OCI-M2 (cell line): Measurements from ENCODE around the gene SLC16A10.
"Not testable (repeated sequence)": the region's sequence is repeated elsewhere in the genome, so short reads cannot be mapped to it uniquely, and the experiment has no call there.

Experiments used
- DNase-seq: peaks from one replicate; lab custom pipeline; 2025; ENCODE audit not compliant: unreplicated experiment; lab: John Stamatoyannopoulos, UW

SLC16A10 gene

GRCh38 chr6:111087106-111087835 lies at the start of gene SLC16A10:
Gene SLC16A10 (plus strand): TSS chr6:111087503. CDS start chr6:111087753, 250 bp downstream.
- DNase-seq = peak; percentile 47

DNA sequence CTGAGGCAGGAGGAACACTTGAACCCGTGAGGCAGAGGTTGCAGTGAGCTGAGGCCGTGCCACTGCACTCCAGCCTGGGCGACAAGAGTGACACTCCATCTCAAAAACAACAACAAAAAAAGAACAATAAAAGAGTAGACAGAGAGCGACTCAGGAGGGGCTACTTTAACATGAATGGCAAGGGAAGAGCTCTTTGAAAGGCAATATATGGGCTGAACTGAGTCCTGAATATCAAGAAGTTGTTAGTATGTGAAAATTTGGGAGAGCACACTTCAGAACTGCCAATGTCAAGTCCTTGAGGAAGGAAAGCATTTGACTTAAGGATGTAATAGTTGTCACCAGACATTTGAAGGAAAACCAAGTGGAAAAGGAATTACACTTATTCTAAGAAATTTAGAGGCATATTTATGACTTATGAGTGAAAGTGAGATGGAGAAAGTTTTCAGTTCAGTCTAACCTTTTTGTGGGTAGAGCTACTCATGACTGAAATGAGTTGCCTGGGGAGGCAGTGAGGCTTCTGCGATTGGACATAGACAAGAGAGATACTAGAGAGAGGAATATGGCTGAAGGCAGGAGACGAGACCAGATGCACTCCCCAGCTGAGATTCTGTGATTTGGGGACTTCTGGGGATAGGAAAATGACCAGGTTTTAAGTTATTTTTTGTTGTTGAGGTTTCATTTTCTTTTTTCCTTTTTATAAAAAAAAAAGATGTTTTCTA lies 48.6 kb upstream of the SLC16A10 start:
- DNase-seq = no peak

- DNase-seq = no peak
These were observed 45.4 kb upstream of the SLC16A10 start for GRCh38 chr6:111041917-111042316.

DNA sequence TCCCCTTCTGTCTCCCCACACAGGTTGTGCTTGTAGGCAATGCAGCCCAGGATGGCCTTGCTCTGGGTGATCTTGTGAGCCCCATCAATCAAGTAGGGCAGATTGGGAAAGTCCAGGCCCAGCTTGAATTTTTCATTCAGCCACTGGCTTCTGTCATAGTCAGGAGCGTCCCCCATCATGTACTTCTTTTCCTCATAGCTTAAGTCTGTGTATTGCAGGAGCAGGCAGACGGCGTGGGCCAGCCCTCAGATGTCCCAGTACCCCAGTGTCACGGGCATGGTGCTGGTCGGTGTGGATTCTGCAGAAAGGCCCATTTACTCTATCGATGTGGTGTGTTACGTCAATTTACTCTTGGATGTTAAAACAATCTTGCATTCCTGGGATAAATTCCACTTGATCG lies 40.1 kb upstream of the SLC16A10 start:
- no peak for DNase-seq

- DNase-seq = no peak
These were observed 36.9 kb upstream of the SLC16A10 start for GRCh38 chr6:111050261-111051023.

DNA sequence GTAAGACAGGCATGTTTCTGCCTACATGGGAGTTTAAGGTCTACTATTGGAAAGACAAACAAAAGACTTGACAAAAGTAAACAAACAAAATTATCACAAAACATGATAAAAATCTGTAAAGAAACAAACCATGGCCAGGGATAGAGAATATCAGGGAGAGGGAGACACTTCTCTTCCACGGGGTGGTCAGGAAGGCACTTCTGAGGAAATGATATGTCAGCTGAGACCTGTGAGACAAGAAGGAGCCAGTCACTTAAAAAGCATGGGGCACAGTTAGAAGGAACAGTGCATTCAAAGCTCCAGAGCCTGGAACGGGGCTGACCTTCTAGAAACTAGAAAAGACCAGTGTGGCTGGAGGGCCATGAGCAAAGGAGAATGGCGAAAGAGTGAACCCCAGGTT lies 35.1 kb upstream of the SLC16A10 start:
- DNase-seq = no peak

DNA sequence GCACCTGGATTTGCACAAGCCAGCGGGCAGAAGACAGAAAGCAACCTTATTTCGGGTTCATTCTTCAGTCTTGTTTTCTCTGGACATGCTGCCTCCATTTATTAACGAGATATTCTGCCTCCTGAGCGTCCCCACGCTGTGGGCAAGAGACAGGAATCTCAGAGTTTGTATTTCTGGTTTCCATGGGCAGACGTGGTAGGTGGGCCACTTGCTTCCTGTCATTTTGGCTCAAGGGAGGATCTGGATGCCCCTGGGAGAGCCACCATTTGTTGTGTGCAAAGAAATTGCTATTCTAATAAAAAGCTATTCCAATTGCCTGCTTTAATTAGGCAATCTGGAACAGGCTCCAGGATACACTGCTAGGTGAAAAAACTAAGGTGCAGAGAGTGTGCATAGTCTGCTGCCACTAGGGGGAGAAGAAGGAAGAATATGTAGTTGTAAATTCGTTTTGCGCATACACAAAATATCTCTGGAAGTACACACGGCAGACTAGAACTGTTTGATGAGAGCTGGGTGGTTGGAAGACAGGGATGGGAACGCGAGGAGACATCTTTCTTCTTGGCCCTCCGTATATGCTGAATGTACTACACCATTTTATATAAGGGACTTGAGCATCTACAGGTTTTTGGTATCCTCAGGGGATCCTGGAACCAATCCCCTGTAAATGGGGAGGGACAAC lies 30.1 kb upstream of the SLC16A10 start:
- peak; percentile 42 for DNase-seq

DNA sequence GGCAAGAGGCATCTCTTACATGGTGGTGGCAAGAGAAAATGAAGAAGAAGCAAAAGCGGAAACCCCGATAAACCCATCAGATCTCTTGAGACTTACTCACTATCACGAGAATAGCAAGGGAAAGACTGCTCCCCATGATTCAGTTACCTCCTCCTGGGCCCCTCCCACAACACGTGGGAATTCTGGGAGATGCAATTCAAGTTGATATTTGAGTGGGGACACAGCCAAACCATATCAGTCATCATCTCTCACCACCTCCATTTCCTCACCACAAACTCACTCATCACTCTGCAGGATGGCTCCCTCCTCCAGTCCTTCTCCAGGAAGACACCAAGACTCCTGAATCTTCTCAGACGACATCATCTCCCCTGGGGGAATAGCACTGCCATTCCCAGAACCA lies 25.8 kb upstream of the SLC16A10 start:
- DNase-seq = no peak

DNA sequence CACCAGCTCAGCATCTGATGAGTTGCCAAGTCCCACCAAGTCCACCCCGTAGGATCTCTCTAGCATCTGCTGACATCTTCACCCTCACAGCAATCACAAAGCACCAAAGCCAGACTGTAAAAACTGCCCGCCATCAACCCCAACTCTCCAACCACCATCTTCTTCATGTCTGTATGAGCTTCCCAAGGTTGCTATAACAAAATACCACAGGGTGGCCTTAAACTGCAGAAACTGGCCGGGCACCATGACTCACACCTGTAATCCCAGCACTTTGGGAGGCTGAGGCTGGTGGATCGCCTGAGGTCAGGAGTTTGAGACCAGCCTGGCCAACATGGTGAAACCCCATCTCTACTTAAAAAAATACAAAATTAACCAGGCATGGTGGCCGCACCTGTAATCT lies 25.3 kb upstream of the SLC16A10 start:
- DNase-seq = not testable (repeated sequence)

- not testable (repeated sequence) for DNase-seq
These were observed 24.4 kb upstream of the SLC16A10 start for GRCh38 chr6:111062860-111063259.

DNA sequence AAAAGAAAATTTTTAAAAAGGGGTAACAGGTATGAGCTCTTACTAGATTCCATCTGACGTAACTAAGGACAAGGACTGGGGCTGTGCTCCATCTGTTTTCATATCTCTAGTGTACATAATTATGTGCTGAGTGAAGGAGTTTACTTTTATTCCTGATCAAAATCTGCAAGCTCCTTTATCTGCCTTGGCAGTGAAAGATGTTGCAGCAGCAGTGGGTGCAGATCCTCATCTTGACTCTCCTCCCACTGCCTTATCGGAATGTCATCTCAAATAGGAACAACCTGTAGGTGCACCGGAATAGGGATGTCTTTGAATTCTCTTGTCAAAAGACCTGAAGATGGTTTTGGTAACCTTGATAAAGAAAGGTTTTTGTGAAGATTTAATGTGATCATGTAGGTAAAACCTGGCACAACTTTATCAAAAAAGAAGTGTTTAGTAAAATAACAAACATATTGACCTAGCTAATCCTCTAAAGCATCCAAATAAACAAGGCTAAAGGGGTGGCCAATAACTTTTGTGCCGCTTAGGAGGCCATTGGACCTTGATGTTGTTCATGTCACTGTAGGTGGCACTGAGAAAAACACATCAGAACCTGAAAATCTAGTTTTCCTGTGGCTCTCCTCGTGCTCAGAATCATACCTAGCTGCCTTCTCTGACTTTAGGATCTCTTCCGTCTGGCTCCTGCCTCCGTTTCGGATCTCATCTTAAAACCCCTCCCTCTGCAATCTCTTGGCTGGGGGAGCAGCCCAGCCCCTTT lies 19.0 kb upstream of the SLC16A10 start:
- no peak for DNase-seq

DNA sequence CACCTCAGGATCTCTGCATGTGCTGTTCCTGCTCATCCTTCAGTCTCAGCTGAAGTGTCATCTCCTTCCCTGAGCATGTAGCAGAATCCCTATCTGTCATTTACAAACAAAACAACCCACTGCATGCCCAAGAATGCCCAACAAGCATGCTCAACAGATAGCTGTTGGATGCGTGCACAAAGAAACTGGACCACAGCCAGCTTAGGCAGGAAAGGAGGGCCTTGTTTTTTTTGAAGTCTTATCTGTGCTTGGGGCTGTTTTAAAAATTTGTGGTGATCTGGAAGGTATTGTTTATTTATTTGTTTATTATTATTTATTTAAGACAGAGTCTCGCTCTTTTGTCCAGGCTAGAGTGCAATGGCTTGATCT lies 18.5 kb upstream of the SLC16A10 start:
- DNase-seq = no peak

GRCh38 chr6:111069382-111070104 lies 17.8 kb upstream of the SLC16A10 start:
- no peak for DNase-seq

DNA sequence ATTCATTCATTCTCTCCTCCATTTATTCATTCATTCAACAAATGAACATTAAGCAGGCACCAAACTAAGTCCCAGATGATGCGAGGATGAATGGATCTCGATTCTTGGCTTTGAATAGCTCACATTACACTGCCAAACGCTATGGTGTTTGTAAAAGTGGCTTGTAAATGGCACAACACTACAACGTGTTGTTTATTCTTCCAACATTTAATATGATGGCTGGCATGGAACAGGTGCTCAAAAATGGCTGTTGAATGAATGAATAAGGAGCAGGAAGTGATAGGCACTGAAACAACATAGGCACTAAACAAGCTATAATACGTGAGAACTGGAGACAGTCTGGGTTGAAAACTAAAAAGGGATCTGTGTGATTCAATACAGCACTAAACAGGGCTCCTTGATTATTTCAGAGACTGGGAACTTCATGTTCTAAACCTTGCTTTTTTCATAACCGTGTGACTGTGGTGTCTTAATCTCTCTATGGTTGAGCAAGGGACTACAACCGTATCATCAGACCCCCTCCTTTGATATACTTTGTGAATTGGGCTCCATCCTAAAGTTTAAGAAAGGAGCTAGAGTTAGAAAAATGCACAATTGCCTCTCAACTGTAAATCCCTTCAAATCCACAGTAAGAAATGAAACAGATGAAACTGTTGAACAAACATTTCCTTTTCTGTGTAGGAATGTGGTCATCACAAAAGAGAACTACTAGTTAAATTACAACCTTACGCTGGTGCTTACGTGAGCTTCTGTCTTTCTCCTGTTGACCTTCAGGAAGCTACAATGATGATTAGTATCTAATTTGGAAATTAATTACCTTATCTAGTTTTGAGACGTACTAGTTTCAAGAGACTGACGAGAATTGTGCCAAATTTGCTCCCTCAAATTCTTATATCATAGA lies 16.9 kb upstream of the SLC16A10 start:
- DNase-seq = no peak

GRCh38 chr6:111072801-111073360 lies 14.4 kb upstream of the SLC16A10 start:
- DNase-seq = no peak

DNA sequence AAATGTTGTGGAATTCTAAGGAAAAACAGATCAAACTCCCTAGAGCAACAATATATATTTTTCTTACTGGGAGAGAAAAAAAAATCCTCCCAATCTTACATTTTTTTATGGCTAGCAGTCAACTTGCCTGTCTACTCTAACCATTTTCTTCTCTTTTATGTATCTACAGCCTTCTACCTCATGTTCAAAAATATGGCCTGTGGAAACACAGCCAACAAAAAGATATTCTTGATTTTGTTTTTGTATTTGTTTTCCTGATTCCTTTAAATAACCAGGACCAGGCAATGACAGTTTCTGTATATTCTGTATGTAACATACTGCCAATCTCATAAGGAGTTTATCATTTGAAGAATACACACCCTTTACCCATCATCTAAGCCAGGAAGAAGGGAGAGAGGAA lies 13.0 kb upstream of the SLC16A10 start:
- DNase-seq = no peak

GRCh38 chr6:111076024-111076695 lies 11.1 kb upstream of the SLC16A10 start:
- DNase-seq = no peak

DNA sequence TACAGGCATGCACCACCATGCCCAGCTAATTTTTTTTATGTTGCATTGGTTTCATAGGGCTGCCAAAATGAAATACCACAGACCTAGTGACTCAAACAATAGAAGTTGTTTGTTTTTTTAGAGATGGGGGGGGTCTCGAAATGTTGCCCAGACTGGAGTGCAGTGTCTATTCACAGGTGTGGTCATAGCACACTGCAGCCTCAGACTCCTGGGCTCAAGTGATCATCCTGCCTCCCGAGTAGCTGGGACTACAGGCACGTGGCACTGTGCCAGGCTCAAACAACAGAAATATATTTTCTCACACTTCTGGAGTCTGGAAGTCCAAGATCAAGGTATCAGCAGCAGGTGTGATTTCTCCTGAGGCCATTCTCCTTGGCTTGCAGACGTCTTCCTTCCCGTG lies 6.6 kb upstream of the SLC16A10 start:
- no peak for DNase-seq
